ENCODE measurements around the gene CELA3B. TPM values are rescaled to one million over a fixed set of nuclear protein-coding genes. Genes with fewer than 3 reads are reported as not detected.

The CELA3B gene
- total and polyA plus RNA-seq, 2 of the 8 experiments (the other 6 are each of a cell fraction or from before 2014, with no cell fraction given), result not detected

DNA sequence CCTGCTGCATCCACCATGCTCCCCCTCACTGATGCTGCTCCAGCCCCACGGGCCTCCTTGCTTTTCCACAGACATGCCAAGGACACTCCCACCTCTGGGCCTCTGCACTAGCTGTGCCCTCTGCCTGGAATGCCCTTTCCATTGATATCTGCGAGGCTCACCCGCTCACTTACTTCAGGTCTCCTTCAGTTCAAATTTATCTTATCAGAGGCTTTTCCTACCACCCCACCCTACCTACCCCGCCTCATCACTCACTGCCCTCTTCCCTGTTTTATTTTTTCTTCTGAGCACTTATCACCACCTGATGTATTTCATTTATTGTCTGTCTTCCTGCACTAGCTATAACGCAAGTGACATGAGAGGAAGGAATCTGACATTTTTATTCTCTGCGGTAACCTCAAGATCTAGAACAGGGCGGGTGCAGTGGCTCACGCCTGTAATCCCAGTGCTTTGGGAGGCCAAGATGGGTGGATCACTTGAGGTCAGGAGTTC is 46.7 kb upstream of the CELA3B start:
- CTCF ChIA-PET (ENCODE audit: partially characterized antibody), result interaction anchor here (0.9 to 1.3 kb wide), 3 partner anchors 11 to 22 kb away, joined by 3 read pairs; no protein-coding TSS in a partner anchor
- no peaks in the 10 kb centered on the region for H3K9me3 ChIP-seq (ENCODE audit: insufficient read depth in 2 of 2, low read depth in 1 of 2, low read length in 1 of 2)
- H2BK20ac ChIP-seq (ENCODE audit: low read length), result no peak overlapping the region
- peaks cover 24% of the 10 kb centered on the region for H3K79me1 ChIP-seq (ENCODE audit: low read depth, low read length)
- peaks cover 8 to 32% (median 16%) of the 10 kb centered on the region in 4 experiments for H3K4me1 ChIP-seq (replicated peaks in 1 of 4; ENCODE audit: control insufficient read depth in 3 of 4, insufficient read depth in 4 of 4, low read length in 3 of 4)
- FAIRE-seq, result no peak
- H3K23ac ChIP-seq (ENCODE audit: insufficient read length), result no peak overlapping the region
- 0 out of 2 replicates have a peak overlapping the region, but pooled peaks have one; percentile 61 for H2BK15ac ChIP-seq (ENCODE audit: low read length)
- no peak overlapping the region for H2AFZ ChIP-seq (ENCODE audit: low read length)
- H4K91ac ChIP-seq (replicated peaks; ENCODE audit: insufficient read length, low read length), result no peak overlapping the region
- H4K5ac ChIP-seq (ENCODE audit: insufficient read length, low read depth, low read length), result no peak overlapping the region
- no peaks in the 10 kb centered on the region for H3K36me3 ChIP-seq (ENCODE audit: control insufficient read depth in 2 of 4, insufficient read depth in 4 of 4, low read length in 3 of 4)
- no peak overlapping the region for H3K4me3 ChIP-seq (ENCODE audit: extremely low read depth in 1 of 4, insufficient read depth in 2 of 4, low read depth in 3 of 4, low read length in 4 of 4)
- no peaks in the 10 kb centered on the region for H3K23me2 ChIP-seq (ENCODE audit: low read depth, low read length)
- no peak overlapping the region for H3K56ac ChIP-seq (replicated peaks; ENCODE audit: insufficient read length, low read depth, low read length)
- H2BK120ac ChIP-seq (replicated peaks; ENCODE audit: low read depth, low read length), result no peak overlapping the region
- WGBS, 2 experiments (ENCODE audit: extremely low coverage in 1 of 2, insufficient coverage in 1 of 2, insufficient read length in 1 of 2, insufficient replicate concordance in 2 of 2, low coverage in 1 of 2, low lambda C conversion rate in 2 of 2, missing lambda C conversion rate in 1 of 2), result 88% methylated on average over 8 of the region's 8 CpGs; no CpG with 5 or more reads in 1 of the 2 experiments
- no peak overlapping the region for H3K4me2 ChIP-seq (ENCODE audit: insufficient read depth in 1 of 2, low read depth in 2 of 2, low read length in 2 of 2)
- H3K9ac ChIP-seq (replicated peaks in 1 of 4; ENCODE audit: extremely low read depth in 1 of 4, low read depth in 3 of 4, low read length in 3 of 4), result no peak overlapping the region
- no peak overlapping the region for H2BK12ac ChIP-seq (ENCODE audit: low read depth, low read length)
- no peak overlapping the region for H3K18ac ChIP-seq (ENCODE audit: extremely low read depth, low read length)
- H4K8ac ChIP-seq (ENCODE audit: extremely low read depth, insufficient read depth, low read length), result no peak overlapping the region
- peaks cover 6 to 17% of the 10 kb centered on the region in 2 experiments for H4K20me1 ChIP-seq (replicated peaks in 1 of 2; ENCODE audit: control insufficient read depth in 1 of 2, insufficient read depth in 2 of 2, low read length in 2 of 2)
- H2AK5ac ChIP-seq (ENCODE audit: low read depth, low read length), result no peak overlapping the region
- no peak overlapping the region for H2BK5ac ChIP-seq (ENCODE audit: low read depth, low read length)
- TF ChIP-seq KDM1A (IDR thresholded peaks at IDR 0.05; ENCODE audit: borderline replicate concordance, low read length) (no peak), SIRT6 (IDR thresholded peaks at IDR 0.05; ENCODE audit: low read length) (no peak), CREB1 (IDR thresholded peaks at IDR 0.05) (no peak), SP2 (IDR thresholded peaks at IDR 0.05; ENCODE audit: low read length) (no peak), SP1 (IDR thresholded peaks at IDR 0.05; ENCODE audit: low read depth, low read length) (no peak), NRF1 (IDR thresholded peaks at IDR 0.05; ENCODE audit: low read depth, low read length) (no peak), KDM5A (IDR thresholded peaks at IDR 0.05; ENCODE audit: low read length) (no peak), SRF (IDR thresholded peaks at IDR 0.05; ENCODE audit: low read depth, low read length) (no peak), JUN (IDR thresholded peaks at IDR 0.05; ENCODE audit: low read depth, low read length) (no peak)
- TF ChIP-seq, protein P1, sequence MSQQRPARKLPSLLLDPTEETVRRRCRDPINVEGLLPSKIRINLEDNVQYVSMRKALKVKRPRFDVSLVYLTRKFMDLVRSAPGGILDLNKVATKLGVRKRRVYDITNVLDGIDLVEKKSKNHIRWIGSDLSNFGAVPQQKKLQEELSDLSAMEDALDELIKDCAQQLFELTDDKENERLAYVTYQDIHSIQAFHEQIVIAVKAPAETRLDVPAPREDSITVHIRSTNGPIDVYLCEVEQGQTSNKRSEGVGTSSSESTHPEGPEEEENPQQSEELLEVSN (IDR thresholded peaks at IDR 0.05), result no peak
- H3K27me3 ChIP-seq (replicated peaks in 1 of 4; ENCODE audit: control insufficient read depth in 3 of 4, extremely low read depth in 1 of 4, insufficient read depth in 3 of 4, low read length in 3 of 4), result no peaks in the 10 kb centered on the region
- H3K4ac ChIP-seq (replicated peaks; ENCODE audit: insufficient read length, low read depth, low read length), result no peak overlapping the region
- H3K79me2 ChIP-seq (ENCODE audit: control insufficient read depth in 1 of 2, insufficient read depth in 2 of 2, low read length in 2 of 2), result peaks cover 0 to 60% of the 10 kb centered on the region in 2 experiments; a peak in 2 of 4 replicates
- no peak overlapping the region for H3K14ac ChIP-seq (ENCODE audit: insufficient read length)
- no peak for DNase-seq (ENCODE audit: low read depth in 1 of 2, low spot score in 2 of 2)
- H3K27ac ChIP-seq (ENCODE audit: low read depth, low read length), result no peak overlapping the region
- POLR2A ChIA-PET (ENCODE audit: partially characterized antibody), result interaction anchor here (1.2 to 1.7 kb wide), 2 partner anchors 9 to 18 kb away, joined by 4 to 6 read pairs; no protein-coding TSS in a partner anchor

All from H1 (cell line).